Mucosa of gallbladder (tissue), 1 donor: ENCODE results near the gene MAGI1. TPM values are rescaled to one million over a fixed set of nuclear protein-coding genes. Genes with fewer than 3 reads are reported as not detected.

ENCODE experiments used
- DNase-seq: peaks from one replicate; pipeline ENCODE4 v3.0.0-alpha.2; 2020; ENCODE audit warnings: low spot score
- total RNA-seq: library from RNA; stranded (reverse); gene quantifications from one replicate; pipeline ENCODE4 v1.2.1, GENCODE V29; 2021
- donor health status: DM: no; HTN: no; CAD: no.

Gene MAGI1
- total RNA-seq, 1 donor from 2014 or later = 87.4 TPM

DNA sequence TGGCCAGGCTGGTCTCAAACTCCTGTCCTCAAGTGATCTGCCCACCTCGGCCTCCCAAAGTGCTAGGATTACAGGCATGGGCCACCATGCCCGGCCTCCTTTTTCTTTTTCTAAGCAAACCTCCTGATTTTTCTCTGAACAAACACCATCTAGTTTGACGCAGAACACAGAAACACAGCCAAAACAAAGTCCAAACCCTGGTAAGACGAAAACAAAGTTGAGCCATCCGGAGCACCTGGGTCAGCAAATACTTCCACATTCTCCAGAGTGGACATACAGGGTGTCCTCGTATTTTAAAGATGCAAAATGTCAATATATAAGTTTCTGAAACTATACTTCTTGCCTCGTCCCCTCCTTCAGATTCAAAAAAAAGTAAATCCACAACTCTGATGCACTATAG is 715.8 kb downstream of the MAGI1 start:
- no peak for DNase-seq

DNA sequence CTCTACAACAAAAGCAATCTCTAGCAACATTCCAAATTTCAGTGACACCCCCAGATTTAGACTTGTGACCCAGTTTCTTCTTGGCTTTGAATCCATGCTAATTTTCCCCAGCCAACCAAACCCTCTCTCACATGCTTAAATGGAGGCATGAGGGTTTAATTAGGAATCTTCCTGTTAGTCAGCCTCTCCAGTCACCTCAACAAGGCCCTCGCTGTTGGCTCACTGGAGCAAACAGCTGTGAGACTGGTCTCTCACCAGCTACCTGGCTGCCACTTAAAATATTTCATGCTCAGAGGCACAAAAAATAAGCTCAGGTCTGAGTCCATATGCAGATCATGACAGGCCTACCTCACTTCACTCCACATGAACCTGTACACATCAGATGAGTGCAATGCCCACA is 720.5 kb downstream of the MAGI1 start:
- no peak for DNase-seq

DNA sequence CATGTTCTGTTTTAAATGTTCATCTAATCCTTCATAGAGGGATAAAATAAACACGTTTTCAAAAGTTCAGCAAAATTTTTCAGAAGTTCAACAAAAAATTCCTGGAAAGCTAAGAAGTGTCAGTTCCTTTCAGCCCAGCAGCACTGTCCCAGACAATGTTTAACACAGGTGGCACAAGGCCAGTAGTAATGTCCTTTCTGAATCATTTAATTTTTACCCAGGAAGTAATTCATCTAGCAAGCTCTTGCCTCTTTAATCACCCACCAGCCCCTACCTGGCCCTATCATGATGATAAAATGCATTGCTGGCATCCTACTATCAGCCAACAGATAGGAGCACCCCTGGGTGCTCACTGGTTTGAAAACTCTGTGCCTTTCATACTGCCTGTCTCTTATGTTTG is 723.8 kb downstream of the MAGI1 start:
- no peak for DNase-seq

DNA sequence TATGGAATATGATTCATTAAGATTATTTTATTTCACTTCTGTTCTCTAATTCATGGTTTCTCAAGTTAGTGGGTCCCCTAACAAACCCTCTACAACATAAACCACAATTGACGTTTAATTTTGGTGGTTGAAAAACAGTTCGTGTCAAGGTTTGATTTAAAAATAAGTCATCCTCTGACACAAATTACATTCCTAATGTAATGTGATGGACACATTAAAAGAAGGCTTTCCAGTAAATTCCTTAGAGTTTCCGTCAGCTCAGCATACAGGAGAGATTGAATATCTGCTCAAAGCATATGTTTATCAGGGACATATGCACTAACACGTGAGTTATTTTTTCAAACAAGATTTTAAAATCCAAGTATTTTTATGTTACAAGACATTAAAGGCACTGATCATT is 724.4 kb downstream of the MAGI1 start:
- DNase-seq = no peak

DNA sequence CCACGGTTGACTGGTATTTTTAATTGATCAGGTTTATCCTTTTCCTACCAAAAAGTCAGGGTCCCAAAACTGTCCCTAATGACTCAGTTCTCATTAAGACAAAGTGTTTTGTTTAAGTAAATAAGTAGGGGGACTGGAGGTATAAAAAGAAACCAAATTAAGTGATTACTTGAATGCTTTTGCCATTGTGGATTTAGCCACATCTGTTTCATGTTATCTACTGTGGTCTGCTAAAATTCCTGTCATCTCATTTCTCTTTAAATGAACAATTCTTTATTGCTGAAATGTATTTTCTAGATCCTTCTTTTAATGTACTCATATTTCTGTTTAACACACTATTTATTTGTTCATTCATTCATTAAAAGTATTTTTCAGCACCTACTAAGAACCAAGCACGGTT is 725.1 kb downstream of the MAGI1 start:
- no peak for DNase-seq

DNA sequence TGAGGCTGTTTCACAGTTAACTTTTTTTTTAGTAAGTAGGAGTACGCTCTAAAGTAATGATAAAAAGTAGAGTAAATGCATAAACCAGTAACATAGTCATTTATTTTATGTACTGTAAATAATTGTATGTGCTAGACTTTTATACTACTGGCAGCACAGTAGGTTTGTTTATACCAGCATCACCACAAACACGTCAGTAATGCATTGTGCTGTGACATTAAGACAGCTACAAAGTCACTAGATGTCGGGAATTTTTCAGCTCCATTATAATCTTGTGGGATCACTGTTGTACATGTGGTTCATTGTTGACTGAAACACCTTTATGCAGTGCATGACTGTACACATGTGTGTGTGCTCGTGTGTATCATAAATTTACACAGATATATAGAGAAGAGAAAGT is 732.9 kb downstream of the MAGI1 start:
- DNase-seq = no peak

Other genes starting within 250 kb of the MAGI1 start
- 17.1 TPM for gene SLC25A26, start 182.1 kb upstream of the MAGI1 start, total RNA-seq